AG10803 (cell line): ENCODE results near the gene AGXT2.

ENCODE experiments used
- DNase-seq: peaks from one replicate; pipeline ENCODE4 v3.0.0; 2010; ENCODE audit warnings: low read depth
- H3K4me3 ChIP-seq: 2 replicates; pipeline ENCODE4 v1.5.1; 2011; ENCODE audit warnings: mild to moderate bottlenecking, low read length, control low read depth
- TF ChIP-seq, protein P1 (sequence below): conservative IDR thresholded peaks from 2 replicates; pipeline ENCODE4 v1.5.1; 2011; ENCODE audit warnings: mild to moderate bottlenecking, low read length, control low read depth, inconsistent platforms

The AGXT2 gene

DNA sequence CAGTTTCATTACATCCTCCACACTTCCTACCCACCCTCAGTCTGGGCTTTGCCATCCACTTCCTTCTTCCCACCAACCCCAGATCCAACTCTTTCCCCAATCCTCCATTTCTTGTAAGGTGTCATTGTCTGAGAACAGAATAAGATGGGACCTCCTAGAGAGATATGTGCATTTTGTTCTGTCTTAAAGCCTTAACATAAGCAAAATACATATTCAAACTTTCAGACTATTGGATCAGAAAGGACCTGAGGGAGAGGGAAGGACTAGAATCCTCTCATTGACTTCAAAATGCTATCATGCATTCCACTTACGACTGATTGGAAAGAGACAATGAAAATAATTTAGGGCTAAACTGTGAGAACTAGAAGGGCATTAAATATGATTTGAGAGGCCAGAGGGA lies 43.0 kb downstream of the AGXT2 start:
- no peak overlapping the region for H3K4me3 ChIP-seq
- TF ChIP-seq, protein P1, sequence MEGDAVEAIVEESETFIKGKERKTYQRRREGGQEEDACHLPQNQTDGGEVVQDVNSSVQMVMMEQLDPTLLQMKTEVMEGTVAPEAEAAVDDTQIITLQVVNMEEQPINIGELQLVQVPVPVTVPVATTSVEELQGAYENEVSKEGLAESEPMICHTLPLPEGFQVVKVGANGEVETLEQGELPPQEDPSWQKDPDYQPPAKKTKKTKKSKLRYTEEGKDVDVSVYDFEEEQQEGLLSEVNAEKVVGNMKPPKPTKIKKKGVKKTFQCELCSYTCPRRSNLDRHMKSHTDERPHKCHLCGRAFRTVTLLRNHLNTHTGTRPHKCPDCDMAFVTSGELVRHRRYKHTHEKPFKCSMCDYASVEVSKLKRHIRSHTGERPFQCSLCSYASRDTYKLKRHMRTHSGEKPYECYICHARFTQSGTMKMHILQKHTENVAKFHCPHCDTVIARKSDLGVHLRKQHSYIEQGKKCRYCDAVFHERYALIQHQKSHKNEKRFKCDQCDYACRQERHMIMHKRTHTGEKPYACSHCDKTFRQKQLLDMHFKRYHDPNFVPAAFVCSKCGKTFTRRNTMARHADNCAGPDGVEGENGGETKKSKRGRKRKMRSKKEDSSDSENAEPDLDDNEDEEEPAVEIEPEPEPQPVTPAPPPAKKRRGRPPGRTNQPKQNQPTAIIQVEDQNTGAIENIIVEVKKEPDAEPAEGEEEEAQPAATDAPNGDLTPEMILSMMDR = no peak
- DNase-seq = no peak

DNA sequence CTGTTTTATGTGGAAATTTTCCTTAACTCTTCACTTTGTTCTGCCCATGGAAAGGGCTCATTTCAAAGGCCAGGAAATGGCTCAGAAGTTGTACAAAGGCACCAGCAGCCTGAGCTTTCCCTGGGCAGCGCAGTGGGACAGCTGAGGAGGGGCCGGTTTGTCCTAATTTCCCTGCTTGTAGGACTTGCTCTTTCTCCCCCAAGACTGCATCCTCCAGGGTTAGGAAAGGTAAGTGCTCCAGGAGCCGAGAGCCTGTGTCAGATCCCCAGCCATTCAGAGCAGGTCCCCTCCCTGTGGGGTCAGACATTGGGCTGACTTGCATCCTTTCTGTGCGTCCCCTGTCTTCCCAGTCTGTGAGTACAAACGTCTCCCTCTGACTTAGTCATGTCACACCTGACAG lies 43.5 kb downstream of the AGXT2 start:
- DNase-seq = no peak
- H3K4me3 ChIP-seq = no peak overlapping the region
- TF ChIP-seq, protein P1 = no peak

DNA sequence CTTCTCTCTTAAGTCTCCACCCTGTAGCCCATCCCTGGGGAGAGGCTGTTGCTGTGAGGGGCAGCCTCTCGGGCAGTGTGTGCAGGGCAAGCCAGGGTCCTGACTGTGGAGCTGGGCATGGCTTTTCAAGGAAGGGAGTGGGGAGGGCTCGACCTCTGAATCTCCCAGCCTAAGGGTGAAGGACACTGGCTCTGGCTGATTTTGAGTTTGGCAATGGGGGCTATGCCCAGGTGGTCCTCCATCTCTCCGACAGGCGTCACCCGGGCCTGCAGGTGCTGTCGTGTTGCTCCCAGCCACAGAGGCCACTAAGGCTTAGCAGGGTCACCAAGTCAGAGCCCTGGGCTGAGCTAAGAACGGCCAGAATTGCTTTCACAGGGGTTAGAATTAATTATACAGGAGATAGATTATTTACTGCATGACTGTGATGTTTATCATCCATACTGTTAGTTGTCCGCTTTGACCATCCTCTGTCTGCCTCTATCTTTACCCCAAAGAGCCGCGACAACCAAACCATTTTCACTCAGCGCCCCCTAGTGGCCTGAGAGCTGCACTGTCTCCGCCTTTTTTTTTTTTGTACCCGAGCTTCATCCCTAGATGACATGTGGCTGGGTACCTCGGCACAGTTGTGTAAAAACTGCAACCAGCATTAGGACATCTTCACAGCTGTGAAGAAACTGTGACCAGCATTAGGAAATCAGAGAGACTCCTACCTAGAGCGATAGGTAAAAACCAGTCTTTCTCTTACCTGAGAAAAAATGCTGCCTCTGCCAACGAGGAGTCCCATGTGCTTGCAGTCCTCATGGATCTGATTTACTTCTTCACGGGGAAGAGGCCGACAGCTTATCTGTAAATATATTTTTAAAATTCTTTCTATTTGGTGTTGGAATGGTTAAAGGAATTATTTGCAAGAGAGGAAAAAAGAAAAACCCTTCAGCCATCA lies 44.5 kb downstream of the AGXT2 start:
- no peak overlapping the region for H3K4me3 ChIP-seq
- DNase-seq = peak; percentile 48
- TF ChIP-seq, protein P1 = peak; percentile 94

- no peak for DNase-seq
- TF ChIP-seq, protein P1 = no peak
- no peak overlapping the region for H3K4me3 ChIP-seq
These were observed 45.3 kb downstream of the AGXT2 start for GRCh38 chr5:35002459-35002858.

DNA sequence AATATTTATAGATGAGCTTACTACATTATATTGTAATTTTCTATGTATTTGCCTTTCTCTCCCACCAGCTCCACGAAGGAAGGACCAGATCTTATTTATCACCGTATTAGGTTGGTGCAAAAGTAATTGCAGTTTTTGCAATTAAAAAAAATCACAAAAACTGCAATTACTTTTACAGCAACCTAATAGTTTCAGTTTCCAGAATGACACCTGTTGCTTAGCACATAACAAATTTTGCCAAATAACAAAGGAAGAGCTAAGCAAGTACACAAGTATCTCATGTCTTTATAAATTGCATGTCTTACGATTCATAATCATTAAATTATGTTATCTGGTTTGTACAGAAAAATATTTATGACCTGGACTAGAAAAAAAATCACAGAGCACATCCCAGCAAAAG lies 45.9 kb downstream of the AGXT2 start:
- TF ChIP-seq, protein P1 = no peak
- no peak for DNase-seq

GRCh38 chr5:34998058-34998789 lies 49.5 kb downstream of the AGXT2 start:
- TF ChIP-seq, protein P1 = no peak
- no peak overlapping the region for H3K4me3 ChIP-seq
- DNase-seq = peak; percentile 73

More for the DNA sequence above, 45.9 kb downstream of the AGXT2 start:
- no peak overlapping the region for H3K4me3 ChIP-seq
